GM12878 (cell line): ENCODE data around the gene IGF2BP2.

ENCODE experiments used
- ESRRA ChIP-seq: IDR thresholded peaks from 2 replicates; pipeline ENCODE4 v1.6.1; 2012; ENCODE audit warnings: mild to moderate bottlenecking, low read length, improper control_type of control experiment
- ZNF274 ChIP-seq: IDR thresholded peaks from one replicate; pipeline ENCODE4 v1.8.0; 2011; ENCODE audit not compliant: insufficient read length, insufficient read depth

DNA sequence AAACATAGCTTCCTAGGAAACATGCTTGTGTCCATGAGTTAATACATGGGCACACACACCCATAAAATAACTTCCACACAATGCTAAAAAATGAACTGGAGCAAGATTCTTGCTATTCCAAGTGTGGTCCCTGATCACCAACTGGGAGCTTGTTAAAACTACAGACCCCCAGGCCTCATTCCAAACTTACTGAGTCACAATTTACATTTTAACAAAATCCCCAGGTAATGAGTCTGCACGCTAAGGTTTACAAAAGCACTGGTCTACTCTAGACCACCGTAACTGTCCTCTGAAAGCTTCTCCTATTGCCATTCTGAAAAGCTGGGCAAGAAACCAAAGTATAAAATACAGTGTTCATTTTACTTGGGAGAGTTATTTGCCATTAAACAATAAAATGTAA, 45.4 kb downstream of the IGF2BP2 start:
- no peak for TF ChIP-seq ZNF274
- no peak for TF ChIP-seq ESRRA
